Activated T-cell treated with anti-CD3 and anti-CD28 coated beads for 24 hours (primary cell): Measurements from ENCODE around the gene DNAJA2.
A peak's percentile ranks its signal among the peaks of the same experiment; 100 is the strongest.
"Not testable (repeated sequence)": the region's sequence is repeated elsewhere in the genome, so short reads cannot be mapped to it uniquely, and the experiment has no call there.

Experiments
- DNase-seq: peaks from one replicate; pipeline ENCODE4 v3.0.0-alpha.2; 2020; ENCODE audit warnings: low read depth

Gene DNAJA2

DNA sequence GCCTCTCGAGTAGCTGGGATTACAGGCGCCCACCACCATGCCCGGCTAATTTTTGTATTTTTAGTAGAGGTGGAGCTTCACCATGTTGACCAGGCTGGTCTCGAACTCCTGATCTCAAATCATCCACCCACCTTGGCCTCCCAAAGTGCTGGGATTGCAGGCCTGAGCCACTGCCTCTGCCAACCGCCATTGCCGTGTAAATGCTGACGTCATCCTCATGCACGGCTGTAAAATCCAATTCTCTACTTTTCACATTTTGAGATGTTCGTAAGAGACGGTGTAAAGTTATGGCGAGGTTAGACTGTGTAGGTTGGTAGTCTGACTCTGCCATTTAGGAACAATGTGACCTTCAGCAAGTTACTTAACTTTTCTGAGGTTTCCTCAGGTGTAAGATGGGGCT lies 1.7 kb upstream of the DNAJA2 start:
- no peak for DNase-seq

GRCh38 chr16:46974352-46974751 lies 878 bp upstream of the DNAJA2 start:
- peak; percentile 19 for DNase-seq

GRCh38 chr16:46973996-46974324 lies 486 bp upstream of the DNAJA2 start:
- no peak for DNase-seq

GRCh38 chr16:46972429-46973206 lies 856 bp downstream of the DNAJA2 start:
- peak; percentile 27 for DNase-seq

DNA sequence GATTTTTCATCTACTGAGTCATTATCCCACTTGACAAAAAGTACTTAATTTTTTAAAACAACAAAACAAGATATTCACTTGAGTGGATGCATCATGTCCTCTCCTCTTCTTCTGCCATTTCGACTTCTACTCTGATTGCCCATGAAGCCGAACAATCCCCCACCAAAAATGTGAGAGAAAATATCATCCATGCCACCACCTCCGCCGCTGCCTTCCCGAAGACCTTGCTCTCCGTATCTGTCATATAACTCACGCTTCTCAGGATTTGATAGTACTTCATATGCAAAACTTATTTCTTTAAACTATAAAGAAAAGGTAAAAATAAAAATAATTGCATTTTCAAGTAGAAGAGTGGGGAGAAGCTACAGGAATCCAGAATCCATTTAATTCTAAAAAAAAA lies 2.2 kb downstream of the DNAJA2 start:
- no peak for DNase-seq

DNA sequence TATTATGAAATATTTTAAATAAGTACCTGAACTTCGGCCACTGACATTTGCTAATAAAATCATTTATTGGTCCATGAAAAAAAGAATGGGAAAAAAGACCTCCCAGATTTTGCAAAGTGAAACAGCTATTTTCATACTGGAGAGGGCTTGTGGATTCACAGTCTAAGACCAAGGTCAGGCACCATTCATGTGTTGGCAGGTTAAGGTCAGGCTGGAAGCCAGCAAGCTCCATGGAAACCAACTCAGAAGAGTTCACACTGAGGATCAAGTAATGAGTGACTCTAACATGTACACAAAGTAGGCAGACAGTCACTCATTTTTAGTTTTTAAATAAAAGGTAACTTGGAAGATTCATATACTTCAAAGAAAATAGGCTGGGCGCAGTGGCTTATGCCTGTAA lies 3.4 kb downstream of the DNAJA2 start:
- DNase-seq: no peak

- no peak for DNase-seq
These were observed 5.4 kb downstream of the DNAJA2 start for GRCh38 chr16:46968063-46968435.

- DNase-seq: no peak
These were observed 10.8 kb downstream of the DNAJA2 start for GRCh38 chr16:46962629-46963028.

GRCh38 chr16:46961373-46962353 lies 11.8 kb downstream of the DNAJA2 start:
- DNase-seq: peak; percentile 23

DNA sequence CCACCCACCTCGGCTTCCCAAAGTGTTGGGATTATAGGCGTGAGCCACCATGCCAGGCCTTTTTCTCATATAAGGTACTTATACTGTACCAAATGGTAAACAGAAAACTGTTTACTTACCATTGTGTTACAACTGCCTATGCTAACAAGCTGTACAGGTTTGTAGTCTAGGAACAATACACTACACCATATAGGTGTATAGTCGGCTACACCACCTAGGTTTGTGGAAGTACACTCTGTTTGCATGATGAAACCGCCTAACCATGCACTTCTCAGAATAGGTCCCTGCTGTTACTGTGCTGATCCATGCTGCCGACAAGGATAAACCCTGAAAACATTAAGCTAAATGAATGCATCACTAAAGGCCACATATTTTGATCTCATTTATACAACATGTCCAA lies 18.9 kb downstream of the DNAJA2 start:
- no peak for DNase-seq

DNA sequence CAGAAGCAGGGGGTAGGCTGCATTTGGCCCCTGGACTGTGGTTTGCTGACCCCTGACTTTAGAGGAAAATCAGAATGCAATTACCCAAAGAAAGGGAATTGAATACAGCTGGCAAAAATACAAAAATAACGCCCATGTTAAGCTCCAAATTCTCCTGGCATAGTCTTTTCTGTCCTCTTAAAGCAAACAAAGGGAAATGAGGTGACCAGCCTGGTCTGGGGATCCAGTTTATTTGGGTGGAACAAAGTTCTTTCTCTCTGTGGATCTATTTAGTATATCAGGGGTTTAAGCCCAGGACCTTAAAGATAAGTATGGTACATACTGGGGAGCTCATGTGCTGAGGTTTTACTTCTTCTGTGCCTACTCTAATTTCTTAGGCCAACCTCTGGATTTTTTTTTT lies 23.5 kb downstream of the DNAJA2 start:
- no peak for DNase-seq

DNA sequence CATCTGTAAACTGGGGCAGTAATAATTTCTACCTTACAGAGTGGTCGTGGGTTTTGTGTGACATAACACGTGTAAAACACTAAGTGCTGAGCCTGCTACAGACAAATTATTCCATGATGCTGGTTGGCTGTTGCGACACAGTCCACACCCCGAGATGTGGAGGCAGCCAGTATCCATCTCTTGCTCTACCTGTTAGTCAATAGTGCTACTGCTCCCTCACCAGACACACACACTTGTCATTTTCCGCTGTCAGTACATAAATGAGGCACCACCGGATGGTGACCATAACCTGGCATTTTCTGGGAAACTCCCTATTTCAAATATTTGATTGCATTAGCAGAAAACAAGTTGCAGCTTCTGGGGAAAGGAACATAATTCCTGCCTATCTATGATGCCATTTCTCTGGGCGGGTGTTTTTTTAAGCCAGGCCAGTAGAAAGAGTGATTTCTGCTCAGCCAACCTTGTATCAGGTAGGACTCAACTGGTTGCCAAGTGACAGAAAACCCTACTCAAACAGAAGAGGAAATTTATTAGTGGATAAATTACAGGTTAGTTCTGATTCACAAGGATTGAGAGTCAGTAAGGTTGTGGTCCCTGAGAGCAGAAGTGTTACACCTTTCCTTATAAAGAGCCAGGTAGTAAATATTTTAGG lies 24.1 kb downstream of the DNAJA2 start:
- DNase-seq: no peak

DNA sequence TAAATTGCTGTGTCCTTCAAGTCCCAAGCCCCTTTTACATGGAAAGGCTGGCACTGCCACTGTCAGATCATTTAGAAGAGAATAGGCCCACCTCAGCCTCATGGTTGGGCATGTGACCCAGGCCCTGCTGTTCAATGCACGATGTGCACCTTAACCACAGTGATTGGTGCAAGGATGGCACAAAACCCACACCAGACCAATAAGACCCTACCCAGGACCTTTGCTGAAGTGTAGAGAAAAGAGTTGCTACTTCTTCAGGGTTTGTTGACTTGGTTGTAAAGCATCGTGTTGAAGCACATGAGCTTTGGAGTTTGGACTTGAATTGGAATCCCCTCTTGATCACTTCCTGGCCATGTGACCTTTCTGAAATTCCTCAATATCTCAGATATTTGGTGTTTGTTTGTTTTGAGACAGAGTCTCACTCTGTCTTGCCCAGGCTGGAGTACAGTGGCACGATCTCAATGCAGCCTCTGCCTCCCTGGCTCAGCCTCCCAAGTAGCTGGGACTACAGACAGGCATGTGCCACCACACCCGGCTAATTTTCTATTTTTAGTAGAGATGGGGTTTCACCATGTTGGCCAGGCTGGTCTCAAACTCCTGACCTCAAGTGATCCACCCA lies 24.8 kb downstream of the DNAJA2 start:
- no peak for DNase-seq

DNA sequence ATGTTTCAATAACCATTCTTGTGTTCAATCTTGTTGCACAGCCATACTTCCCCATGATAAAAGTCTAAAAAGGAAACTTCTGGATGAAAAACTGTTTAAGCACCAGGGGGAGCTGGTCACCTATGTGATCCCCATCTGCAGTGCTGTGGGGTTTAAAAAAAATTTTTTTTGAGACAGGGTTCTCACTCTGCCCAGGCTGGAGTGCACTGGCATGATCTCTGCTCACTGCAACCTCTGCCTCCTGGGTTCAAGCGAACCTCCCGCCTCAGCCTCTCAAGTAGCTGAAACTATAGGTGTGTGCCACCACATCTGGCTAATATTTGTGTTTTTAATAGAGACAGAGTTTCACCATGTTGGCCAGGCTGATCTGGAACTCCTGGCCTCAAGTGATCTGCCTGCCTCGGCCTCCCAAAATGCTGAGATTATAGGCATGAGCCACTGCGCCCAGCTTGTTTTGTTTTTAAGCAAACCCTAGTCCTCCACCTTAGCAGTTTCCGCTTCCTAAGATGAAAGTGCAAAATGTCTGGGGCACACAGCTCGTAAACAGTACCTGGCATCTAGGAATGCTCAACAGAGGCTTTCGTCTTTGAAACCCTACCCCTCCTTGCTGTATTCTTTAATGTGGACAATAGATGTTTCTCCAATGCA lies 25.4 kb downstream of the DNAJA2 start:
- DNase-seq: no peak

DNA sequence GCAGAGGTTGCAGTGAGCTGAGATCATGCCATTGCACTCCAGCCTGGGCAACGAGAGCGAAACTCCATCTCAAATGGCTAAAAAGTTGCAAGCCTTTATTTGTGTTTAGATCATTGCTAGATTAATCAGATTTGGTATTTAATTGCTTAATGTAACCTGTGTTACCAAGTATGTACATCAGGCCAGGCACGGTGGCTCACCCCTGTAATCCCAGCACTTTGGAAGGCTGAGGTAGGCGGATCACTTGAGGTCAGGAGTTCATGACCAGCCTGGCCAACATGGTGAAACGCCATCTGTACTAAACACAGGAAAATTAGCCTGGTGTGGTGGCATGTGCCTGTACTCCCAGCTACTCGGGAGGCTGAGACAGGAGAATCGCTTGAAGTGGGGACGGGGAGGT lies 28.8 kb downstream of the DNAJA2 start:
- not testable (repeated sequence) for DNase-seq

DNA sequence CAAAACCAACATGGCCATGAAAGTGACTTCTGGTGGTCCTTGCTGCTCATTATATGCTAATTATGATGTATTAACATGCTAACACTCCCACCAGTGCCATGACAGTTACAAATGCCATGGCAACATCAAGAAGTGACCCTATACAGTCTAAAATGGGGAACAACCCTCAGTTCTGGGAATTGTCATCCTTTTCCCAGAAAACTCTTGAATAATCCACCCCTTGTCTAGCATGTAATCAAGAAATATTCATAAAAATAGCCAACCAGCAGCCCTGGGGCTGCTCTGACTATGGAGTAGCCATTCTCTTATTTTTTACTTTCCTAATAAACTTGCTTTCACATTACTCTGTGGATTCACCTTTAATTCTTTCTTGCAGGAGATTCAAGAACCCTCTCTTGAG lies 35.9 kb downstream of the DNAJA2 start:
- DNase-seq: no peak

GRCh38 chr16:46932802-46933201 lies 40.7 kb downstream of the DNAJA2 start:
- DNase-seq: no peak

GRCh38 chr16:46930861-46931260 lies 42.6 kb downstream of the DNAJA2 start:
- DNase-seq: no peak

DNA sequence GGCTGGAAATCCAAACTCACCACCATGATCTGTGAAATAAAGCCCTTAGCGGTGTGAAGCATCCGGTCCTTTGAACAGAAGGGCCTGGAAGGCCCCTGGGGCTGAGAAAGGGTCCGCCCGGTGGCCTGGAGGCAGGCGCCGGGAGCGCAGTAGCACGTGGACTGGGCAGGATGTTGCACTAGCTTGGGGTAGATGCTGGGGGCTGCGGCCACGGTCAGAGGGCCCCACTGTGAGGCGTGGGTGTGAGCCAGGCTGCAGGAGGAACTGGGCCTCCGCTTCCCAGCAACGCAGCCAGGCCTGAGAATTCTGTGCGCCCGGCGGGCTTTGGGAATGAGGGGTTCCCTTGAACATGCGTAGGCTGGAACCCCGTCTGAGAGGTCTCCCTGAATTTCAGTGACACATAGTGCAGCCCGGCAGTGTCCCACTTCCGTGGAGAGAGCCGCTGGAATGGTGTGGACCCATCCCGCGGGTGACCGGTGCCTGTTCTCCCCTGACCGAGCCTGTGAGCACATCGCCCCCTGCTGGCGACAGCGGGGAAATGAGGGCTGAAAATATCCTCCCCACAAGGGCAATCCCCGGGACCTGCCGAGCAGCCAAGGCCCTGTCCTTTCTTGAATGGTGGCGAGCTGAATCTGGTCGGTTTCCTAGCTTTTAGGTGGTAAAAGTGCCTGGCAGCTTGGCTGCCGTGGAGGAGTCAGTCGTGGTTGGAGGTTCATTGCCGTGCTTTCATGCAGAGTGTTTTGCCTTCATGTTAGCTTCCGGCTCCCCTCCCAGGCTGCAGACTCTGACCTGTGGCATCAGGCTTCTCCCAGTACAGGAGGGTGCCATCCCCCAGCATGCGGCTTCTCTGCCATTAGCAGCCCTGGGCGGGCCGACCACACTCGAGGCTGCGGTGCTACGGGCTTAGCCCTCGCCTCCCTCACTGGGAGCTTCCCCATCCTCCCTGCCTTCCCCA lies 43.8 kb downstream of the DNAJA2 start:
- peak; percentile 55 for DNase-seq

GRCh38 chr16:46928811-46929210 lies 44.7 kb downstream of the DNAJA2 start:
- no peak for DNase-seq

- no peak for DNase-seq
These were observed 46.2 kb downstream of the DNAJA2 start for GRCh38 chr16:46927273-46927672.
